NCI-H446 (cell line): Measurements from ENCODE around the gene ZNF28.
"Not testable (repeated sequence)": the region's sequence is repeated elsewhere in the genome, so short reads cannot be mapped to it uniquely, and the experiment has no call there.

Experiments
- DNase-seq, 2 experiments: peaks; one replicate each; lab custom pipeline; 2025; lab: John Stamatoyannopoulos, UW

Gene ZNF28

DNA sequence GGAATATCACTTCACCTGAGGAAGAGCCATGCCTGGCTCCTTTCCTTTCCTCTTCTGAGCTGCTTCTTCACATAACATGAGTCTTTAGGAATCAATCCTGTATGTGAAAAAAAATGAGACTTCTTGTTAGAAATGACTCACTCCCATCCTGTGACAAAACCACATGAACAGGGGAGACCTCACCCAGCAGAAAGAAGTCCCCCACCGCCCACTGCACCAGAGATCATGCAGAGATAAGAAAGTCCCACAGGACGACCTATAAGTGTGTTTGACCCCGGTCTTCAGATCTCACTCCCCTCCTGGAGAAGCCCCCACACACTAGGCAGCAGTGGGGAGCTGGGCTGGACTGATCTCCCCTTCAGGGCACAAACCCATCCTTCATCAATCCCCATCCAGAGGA, 42.6 kb downstream of the ZNF28 start:
- DNase-seq = no peak

DNA sequence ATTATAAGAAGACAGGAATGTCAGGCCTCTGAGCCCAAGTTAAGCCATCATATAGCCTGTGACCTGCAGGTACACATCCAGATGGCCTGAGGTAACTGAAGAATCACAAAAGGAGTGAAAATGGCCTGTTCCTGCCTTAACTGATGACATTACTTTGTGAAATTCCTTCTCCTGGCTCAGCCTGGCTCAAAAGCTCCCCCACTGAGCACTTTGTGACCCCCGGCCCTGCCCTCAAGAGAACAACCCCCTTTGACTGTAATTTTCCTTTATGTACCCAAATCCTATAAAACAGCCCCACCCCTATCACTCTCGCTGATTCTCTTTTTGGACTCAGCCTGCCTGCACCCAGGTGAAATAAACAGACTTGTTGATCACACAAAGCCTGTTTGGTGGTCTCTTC, 65.0 kb downstream of the ZNF28 start:
- DNase-seq = not testable (repeated sequence)

DNA sequence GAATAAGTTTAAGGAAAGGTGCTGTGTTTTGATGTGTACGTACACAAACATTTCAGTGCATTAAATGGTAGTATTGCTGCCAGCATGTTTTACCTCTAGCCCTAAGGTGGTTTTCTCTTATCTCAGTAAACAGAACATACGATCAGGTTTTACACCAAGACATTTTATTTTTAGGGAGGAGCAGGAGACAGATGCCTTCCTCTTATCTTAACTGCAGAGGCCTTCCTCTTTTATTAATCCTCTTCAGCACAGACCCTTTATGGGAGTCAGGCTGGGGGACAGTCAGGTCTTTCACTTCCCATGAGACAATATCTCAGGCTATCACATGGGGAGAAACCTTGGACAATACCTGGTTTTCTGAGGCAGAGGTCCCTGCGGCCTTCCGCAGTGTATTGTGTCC, 71.7 kb downstream of the ZNF28 start:
- no peak for DNase-seq

DNA sequence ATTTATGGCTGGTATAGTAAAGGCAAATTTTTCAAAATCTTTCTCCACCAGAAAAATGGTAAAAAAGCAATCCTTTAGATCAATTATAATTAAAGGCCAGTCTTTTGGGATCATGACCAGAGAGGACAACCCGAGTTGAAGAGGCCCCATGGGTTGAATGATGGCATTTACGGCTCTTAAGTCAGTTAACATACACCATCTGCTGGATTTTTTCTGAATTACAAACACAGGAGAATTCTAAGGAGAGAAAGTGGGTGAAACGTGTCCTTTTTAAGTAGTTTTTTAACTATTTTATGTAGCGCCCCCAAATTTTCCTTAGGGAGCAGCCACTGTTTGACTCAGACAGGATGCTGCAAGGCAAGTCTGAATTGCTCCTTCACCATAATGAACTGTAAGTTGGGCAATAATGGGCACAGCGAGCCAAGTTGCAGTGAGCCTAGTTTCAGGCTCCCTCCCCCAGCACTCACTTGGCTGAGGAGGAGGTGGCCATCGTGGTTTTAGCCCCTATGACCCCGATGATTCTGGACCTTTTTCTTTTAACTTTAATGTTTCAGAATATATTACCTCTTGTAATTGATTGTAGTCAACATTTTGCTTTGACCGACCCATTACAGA, 73.0 kb downstream of the ZNF28 start:
- DNase-seq = no peak
